Progenitor cell of endocrine pancreas (in vitro differentiated cells): ENCODE results near the gene BBS9. TPM values are rescaled to one million over a fixed set of nuclear protein-coding genes. Genes with fewer than 3 reads are reported as not detected.

ENCODE experiments used
- DNase-seq: peaks from one replicate; pipeline ENCODE4 v3.0.0; 2021; ENCODE audit warnings: low spot score; ENCODE audit not compliant: unreplicated experiment
- H3K27ac Mint-ChIP-seq: 2 replicates; pipeline ENCODE4 v1.8.0; 2021; ENCODE audit warnings: mild to moderate bottlenecking, moderate library complexity, mixed read lengths
- H3K27me3 Mint-ChIP-seq: 2 replicates; pipeline ENCODE4 v1.8.0; 2021; ENCODE audit warnings: mixed read lengths
- H3K36me3 Mint-ChIP-seq: 2 replicates; pipeline ENCODE4 v1.8.0; 2022; ENCODE audit warnings: mixed read lengths; ENCODE audit not compliant: insufficient read depth
- H3K4me1 Mint-ChIP-seq: 2 replicates; pipeline ENCODE4 v1.8.0; 2021; ENCODE audit warnings: low read depth, mixed read lengths
- H3K4me3 Mint-ChIP-seq: 2 replicates; pipeline ENCODE4 v1.8.0; 2021; ENCODE audit warnings: low read depth, mild to moderate bottlenecking, moderate library complexity, mixed read lengths
- H3K9me3 Mint-ChIP-seq: 2 replicates; pipeline ENCODE4 v1.8.0; 2021; ENCODE audit warnings: low read depth, mixed read lengths
- CTCF ChIP-seq: fragments of 200-600 bp; sonication (generic); IDR thresholded peaks from one replicate; pipeline ENCODE4 v1.5.0; 2021; ENCODE audit warnings: antibody characterized with exemption, mild to moderate bottlenecking; ENCODE audit not compliant: unreplicated experiment
- total RNA-seq: library from RNA; stranded (reverse); gene quantifications from 2 replicates; pipeline ENCODE4 v1.2.1, GENCODE V29; 2021

BBS9 gene
- total RNA-seq, 1 donor from 2014 or later = 25.5 TPM

- H3K4me1 Mint-ChIP-seq = no peaks in the 10 kb centered on the region
- no peak overlapping the region for H3K27ac Mint-ChIP-seq
- DNase-seq = no peak
- TF ChIP-seq CTCF = no peak
- no peak overlapping the region for H3K4me3 Mint-ChIP-seq
- peaks cover 4% of the 10 kb centered on the region for H3K9me3 Mint-ChIP-seq
- peaks cover 1% of the 10 kb centered on the region for H3K36me3 Mint-ChIP-seq
- H3K27me3 Mint-ChIP-seq = peaks cover 5% of the 10 kb centered on the region
Measured at GRCh38 chr7:33651998-33652515, 522.7 kb downstream of the BBS9 start.

GRCh38 chr7:33654676-33655075 lies 525.3 kb downstream of the BBS9 start:
- H3K4me3 Mint-ChIP-seq = no peak overlapping the region
- no peak overlapping the region for H3K27ac Mint-ChIP-seq
- no peak for TF ChIP-seq CTCF
- DNase-seq = no peak
- no peaks in the 10 kb centered on the region for H3K4me1 Mint-ChIP-seq
- H3K9me3 Mint-ChIP-seq = no peaks in the 10 kb centered on the region
- no peaks in the 10 kb centered on the region for H3K36me3 Mint-ChIP-seq
- H3K27me3 Mint-ChIP-seq = peaks cover 5% of the 10 kb centered on the region

Other genes starting within 250 kb of the BBS9 start
- gene KBTBD2, start 237.8 kb upstream of the BBS9 start, total RNA-seq = 47.5 and 48.1 TPM in 2 replicates
- gene FKBP9, start 172.1 kb upstream of the BBS9 start, total RNA-seq = 86.4 and 90.7 TPM in 2 replicates
- gene NT5C3A, start 66.8 kb upstream of the BBS9 start, total RNA-seq = 35.0 and 36.1 TPM in 2 replicates
- 26.2 and 27.7 TPM in 2 replicates for gene RP9, start 20.2 kb upstream of the BBS9 start, total RNA-seq